HG03196 (cell line): ENCODE measurements around the gene LONRF3.

Experiments
- ATAC-seq: cut with Tn5 transposase; IDR thresholded peaks from one replicate; pipeline ENCODE4 v1.9.1; 2021; ENCODE audit not compliant: unreplicated experiment

The LONRF3 gene

GRCh38 chrX:118974088-118974907 is at the start of gene LONRF3:
Gene LONRF3 (plus strand): TSS chrX:118974618. CDS start chrX:118974781, 163 bp downstream.
- ATAC-seq, result no peak

- ATAC-seq, result no peak
Observed at GRCh38 chrX:118928151-118928550, 46.3 kb upstream of the LONRF3 start.

DNA sequence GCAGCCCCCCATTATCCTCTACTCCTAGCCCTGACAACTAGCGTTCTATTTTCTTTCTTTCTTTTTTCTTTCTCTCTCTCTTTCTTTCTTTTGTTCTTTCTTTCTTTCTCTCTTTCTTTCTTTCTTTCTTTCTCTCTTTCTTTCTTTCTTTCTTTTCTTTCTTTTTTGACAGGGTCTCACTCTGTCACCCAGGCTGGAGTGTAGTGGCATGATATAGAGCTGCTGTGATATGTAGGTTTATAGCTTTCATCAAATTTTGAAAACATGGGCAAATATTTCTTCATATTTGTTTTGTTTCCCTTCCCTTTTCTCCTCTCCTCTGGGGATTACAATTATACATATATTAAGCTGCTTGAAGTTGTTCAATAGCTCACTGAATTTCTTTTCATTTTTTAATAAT is 39.1 kb upstream of the LONRF3 start:
- no peak for ATAC-seq

- ATAC-seq, result no peak
Observed at GRCh38 chrX:118941147-118941546, 33.3 kb upstream of the LONRF3 start.

DNA sequence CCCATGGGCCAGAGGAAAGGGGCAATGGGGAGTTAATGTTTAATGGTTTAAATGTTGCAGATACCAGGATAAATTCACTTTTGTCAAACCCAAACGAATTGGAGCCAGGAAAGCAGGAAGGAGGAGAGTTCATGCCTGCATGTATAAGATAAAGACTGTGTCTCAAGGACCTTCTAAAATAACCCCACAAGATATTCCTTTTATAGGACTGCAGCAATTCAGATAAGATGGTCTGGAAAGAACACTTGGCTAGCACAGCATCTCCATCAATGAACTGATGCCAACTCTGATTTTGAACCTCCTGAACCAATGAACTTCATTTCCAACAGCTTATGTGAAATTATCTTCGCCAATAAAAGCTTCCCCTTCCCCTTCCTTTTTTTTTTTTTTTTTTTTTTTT is 31.3 kb upstream of the LONRF3 start:
- ATAC-seq, result no peak

DNA sequence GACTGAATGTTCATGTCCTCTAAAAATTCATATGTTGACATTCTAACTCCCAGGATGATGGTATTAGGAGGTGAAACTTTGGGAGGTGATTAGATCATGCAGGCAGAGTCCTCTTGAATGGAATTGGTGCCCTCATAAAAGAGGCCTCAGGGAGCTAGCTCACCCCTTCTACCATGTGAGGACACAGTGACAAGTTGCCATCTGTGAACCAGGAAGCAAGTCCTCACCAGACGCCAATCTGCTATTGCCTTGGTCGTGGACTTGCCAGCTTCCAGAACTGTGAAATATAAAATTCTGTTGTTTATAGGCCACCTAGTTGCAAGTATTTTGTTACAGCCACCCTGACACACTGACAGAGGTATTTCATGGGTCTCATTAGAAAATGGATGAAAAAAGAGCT is 28.5 kb upstream of the LONRF3 start:
- no peak for ATAC-seq

DNA sequence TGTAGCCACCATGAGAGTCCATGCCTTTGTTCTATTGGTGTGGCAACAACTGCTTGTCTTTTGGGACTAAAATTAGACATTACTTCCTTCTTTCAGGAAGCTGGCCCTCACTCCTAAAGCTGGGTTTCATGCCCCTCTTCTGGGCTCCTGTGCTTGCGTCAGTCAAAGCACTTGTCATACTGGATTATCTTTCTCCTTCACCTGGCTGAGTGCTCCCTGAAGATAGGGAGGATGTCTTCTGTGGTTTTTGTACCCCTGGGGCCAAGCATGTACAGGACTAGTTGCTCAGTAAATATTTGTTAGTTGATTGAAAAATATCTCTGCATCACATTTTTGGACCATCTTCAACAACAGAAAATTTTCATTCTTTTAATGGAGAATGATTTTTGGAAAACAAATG is 26.1 kb upstream of the LONRF3 start:
- ATAC-seq, result no peak

DNA sequence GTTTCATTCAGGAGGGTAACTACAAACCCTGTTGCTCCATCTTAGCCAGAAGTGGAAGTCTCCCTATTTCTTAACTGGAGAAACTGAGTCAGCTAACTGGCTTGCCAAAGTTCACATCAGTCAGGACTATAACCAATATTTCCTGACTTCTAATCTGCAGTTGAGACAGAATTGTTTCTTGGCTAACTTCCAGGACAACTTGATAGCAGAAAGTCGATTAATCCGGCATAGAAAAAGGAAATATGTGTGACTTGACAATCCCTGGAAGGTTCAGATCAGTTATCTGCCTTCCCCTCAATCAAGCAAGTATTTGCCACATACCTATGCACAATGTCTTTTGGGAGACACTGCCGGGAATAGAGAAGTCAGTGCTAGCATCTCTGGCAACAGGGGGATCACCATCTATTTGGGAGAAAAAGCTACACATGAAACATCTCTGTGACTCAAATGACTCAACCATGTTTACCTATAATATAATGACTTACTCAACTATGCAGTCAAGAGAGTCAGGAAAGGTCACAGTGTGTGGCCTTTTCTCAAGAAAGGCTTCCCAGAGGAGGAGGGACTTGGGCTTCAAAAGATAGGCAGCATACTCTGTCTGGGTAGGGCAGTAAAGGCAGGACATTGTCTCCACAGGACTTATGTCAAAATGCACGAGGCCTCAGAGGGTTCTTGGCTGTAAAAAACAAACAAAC is 12.4 kb upstream of the LONRF3 start:
- ATAC-seq, result no peak

- no peak for ATAC-seq
Observed at GRCh38 chrX:118963159-118963558, 11.3 kb upstream of the LONRF3 start.

- no peak for ATAC-seq
Observed at GRCh38 chrX:118964252-118964651, 10.2 kb upstream of the LONRF3 start.

DNA sequence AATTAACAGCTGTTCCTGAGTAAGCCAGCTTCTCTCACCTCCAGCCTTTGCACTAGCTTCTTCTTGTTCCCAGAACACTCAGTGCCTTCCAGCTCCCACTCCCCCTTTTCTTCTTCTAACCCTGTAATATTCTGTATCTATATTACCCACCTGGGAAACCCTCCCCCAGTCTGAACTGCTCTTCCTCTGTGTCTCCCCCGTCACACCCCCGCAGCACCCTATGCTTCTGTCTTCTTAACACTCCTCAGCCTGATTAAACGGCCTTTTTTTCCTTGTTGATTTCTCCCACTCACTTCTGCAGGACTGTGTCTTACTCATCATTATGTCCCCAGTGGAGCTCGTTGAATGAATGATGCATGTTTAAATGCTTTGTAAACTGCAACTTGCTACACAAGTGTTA is 9.0 kb upstream of the LONRF3 start:
- no peak for ATAC-seq

GRCh38 chrX:118968031-118968430 is 6.4 kb upstream of the LONRF3 start:
- ATAC-seq, result no peak

DNA sequence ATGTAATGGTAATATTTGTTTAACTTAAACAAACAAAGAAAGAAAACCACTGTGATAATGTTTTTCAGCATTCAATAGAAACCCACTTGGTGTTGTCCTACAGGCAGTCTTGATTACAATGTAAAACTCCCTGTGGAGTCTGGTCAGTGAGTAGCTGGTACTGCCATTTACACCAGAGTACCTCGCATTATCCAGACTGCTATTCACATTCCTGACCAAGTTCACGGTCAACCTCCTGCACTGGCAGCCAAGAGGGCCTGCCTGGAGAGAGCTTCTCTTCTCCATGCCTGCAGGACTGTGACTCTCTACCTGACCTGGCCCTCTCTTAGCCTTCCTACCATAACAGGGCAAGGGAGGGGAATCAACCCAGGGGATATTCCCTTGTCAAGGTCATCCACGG is 2.9 kb upstream of the LONRF3 start:
- no peak for ATAC-seq

DNA sequence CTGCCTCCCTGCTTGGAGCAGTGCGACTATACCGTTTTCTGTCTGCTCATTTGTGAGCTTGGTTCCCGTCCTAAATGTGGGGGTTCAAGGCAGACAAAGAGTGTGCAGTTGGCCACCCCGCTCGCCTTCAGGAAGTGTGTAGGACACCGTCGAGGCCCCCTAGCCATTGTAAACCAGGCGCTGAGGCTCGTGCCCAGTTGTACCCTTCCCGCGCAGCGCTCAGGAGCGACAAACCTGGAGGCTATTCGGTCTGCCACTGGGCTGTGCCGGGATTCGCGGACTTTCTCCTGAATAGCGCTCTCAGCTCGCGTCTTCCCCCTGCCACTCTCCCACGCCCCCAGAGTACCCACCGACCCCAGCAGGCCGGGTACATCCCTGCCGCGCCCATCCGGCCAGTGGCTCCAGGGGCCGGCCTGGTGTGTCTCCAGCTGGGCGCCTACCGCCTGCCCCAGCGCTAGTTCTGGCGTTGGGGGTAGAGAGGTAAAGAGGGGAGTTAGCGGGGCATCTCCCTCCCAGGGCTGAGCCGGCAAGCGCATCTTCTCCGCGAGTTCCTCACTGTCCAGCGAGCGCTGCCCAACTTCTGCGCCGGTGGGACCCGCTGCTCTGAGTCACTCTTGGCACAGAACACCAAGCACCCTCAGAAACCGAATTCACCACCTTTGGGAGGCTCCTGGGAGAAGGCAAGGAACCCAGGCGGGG is 880 bp upstream of the LONRF3 start:
- no peak for ATAC-seq

GRCh38 chrX:118974908-118975671 is 672 bp downstream of the LONRF3 start:
- no peak for ATAC-seq

DNA sequence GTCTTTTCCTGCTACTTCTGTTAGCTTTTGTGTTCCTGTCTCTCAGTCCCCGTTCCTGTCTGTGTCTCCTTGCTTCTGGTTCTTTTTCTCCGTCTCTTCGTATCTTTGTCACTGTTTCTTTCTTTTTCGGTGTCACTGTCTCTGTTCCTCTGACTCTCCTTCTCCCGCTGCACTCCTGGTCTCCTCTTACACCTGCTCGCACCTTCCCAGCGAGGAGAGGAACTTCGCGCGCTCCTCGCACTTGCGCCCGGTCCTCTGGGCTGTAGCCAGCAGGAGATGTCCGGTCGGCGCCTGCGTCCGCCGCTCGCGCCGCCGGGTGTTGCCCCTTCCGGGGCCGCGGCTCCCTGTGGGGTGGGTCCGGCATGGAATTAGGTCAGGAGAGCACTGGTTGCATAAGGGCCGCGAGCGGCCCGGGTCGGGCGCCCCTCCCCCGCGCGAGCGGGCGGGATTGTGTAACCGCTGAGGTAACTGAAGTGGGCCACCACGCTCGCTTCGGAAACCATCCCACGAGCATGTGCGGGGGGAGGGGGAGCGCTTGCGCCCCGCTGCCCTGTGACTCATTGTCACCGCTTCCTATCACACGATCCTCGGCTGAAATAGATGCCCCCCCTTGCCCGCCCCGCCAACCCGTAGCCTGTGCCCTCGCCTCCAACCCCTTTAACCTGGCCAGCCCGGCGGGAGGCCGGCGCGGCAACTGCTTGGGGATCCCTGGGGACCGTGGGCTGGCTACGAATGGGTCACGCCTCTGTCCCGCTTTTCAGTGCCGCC is 1.6 kb downstream of the LONRF3 start:
- ATAC-seq, result no peak

- ATAC-seq, result no peak
Observed at GRCh38 chrX:118976599-118977340, 2.4 kb downstream of the LONRF3 start.

- no peak for ATAC-seq
Observed at GRCh38 chrX:118977424-118977823, 3.0 kb downstream of the LONRF3 start.

GRCh38 chrX:118978451-118978850 is 4.0 kb downstream of the LONRF3 start:
- ATAC-seq, result no peak

- no peak for ATAC-seq
Observed at GRCh38 chrX:118980761-118981160, 6.3 kb downstream of the LONRF3 start.
